Glomerular endothelial cell (primary cell): ENCODE results near the gene UBB. TPM values are rescaled to one million over a fixed set of nuclear protein-coding genes. Genes with fewer than 3 reads are reported as not detected.
"Not testable (repeated sequence)": the region's sequence is repeated elsewhere in the genome, so short reads cannot be mapped to it uniquely, and the experiment has no call there.

ENCODE experiments used
- DNase-seq: peaks from one replicate; pipeline ENCODE4 v3.0.0-alpha.2; 2011; ENCODE audit warnings: low read depth, low spot score; ENCODE audit errors: extremely low read depth
- total RNA-seq: library from RNA; depleted of rRNA; stranded (reverse); fragments of >200 nt; gene quantifications from 2 replicates; pipeline ENCODE4 v1.2.3, GENCODE V29; 2015

The UBB gene
- total RNA-seq, 1 donor from 2014 or later: 1,074 TPM

DNA sequence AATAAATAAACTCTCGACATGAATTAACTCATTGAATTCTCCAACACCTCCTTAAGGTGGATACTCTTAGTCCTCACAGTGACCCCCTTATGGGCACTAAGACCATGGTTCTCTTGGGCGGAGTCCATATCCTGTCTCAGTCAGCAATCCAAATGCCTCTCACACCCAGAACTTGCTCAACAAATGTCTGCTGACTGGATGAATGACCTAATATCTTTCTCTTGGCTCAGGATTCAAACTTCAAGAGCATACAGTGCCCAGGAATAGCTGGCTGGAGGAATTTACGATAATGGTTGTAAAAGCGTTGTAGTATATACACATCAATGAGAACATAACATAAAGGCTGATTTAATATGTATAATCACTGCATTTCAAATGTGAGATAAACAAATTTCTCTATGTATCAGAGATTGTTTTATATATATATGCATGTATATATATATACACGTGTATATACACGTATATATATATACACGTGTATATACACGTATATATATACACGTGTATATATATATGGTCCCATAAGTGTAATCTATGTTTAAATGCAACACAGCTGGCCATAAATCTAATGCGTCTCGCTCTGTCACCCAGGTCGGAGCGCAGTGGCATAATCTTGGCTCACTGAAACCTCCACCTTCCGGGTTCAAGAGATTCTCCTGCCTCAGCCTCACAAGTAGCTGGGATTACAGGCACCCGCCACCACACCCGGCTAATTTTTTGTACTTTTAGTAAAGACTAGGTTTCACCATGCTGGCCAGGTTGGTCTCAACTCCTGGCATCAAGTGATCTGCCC, 6.5 kb upstream of the UBB start:
- no peak for DNase-seq

DNA sequence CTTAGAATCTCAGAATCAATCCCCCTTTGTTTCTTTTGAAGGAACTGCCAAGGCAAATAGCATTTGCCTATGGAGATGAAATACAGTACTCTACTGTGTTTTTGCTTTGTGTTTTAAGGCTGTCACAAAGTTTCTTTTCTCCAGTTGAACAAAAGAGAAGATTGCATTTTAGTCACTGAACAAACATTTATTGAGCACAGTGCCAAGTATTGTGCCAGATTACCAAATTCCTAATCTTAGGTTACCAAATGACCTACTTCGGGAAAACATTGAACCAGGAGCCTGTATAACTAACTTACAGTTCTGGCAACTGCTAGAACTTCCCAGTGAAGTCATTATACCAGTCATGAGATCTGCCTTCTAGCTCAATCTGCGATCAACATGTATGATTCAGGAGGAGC, 3.0 kb upstream of the UBB start:
- no peak for DNase-seq

DNA sequence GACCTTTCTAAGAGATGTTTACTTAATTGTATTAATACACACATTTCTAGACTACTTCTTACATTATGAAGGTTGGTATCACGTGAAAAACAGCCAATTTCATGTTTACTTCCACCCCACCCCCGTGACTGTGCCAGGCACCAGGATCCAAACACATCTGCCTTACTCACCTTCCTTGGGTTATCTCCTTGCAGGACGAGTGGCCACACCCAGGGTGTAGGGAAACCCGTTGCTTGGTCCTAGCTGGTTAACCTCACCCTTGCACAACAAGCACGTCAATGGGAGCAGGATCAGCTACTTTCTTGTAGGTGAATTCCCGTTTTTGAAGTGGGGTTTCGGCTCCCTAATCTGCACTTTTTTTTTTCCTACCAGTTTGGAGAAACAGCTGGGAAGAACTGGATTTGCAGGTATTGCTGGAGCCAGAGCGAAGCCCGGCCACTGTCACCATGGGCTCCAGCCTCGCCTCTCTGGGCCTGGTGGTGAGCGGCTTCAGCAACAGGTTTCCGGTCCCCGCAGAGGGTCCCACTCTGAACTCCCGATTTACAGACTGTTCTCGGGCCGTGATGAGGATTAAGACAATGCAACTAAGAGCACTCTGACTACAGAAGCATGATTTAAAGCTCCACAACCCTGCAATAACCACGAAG, 2.1 kb upstream of the UBB start:
- no peak for DNase-seq

DNA sequence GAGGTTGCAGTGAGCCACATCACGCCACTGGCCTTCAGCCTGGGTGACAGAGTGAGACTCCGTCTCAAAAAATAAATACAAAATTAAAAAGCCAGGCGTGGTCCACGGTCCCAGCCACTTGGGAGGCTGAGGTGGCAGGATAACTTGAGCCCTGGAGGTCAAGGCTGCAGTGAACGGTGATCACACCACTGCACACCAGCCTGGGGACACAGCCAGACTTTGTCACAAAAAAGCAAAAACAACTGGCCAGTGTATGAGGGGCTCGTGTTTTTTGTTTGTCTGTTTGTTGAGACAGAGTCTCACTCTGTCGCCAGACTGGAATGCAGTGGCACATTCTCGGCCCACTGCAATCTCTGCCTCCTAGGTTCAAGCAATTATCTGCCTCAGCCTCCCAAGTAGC, 1.2 kb upstream of the UBB start:
- DNase-seq: no peak

DNA sequence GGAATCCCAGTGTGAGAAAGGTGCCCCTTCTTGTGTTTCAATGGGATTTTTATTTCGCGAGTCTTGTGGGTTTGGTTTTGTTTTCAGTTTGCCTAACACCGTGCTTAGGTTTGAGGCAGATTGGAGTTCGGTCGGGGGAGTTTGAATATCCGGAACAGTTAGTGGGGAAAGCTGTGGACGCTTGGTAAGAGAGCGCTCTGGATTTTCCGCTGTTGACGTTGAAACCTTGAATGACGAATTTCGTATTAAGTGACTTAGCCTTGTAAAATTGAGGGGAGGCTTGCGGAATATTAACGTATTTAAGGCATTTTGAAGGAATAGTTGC, 567 bp downstream of the UBB start:
- no peak for DNase-seq

DNA sequence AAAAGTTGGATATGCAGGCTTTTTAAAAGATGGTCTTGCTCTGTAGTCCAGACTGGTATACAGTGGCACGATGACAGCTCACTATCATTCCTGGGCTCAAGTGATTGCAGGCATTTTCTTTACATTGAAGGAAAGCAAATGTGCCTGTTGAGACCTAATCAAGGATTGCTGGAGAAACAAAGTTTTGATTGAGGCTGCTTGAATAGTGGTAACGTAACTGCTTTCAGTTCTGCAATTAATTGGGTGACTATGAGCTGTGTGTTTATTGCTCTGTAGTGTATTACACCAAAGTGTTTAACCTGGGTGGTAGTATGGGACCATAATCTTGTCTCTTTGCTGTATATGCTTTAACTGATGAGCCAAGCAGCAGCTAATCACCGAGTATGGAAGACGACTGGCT, 2.3 kb downstream of the UBB start:
- DNase-seq: no peak

DNA sequence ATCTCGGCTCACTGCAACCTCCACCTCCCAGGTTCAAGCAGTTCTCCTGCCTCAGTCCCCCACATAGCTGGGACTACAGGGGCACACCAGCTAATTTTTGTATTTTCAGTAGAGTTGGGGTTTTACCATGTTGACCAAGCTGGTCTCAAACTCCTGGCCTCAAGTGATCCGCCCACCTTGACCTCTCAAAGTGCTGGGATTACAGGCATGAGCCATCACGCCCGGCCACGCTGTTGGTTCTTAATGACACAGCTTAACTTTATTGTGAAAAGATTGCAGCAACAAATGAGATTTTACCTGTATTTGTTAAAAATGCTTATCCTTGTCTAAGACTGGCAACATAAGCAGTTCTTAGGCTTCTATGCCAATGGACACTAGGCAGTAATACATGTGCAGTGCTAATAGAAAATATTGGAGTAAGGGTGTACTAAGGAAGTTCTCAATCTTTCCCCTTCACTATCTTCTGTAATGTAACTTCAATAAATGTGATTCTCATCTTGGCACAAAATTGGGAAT, 2.9 kb downstream of the UBB start:
- DNase-seq: no peak

DNA sequence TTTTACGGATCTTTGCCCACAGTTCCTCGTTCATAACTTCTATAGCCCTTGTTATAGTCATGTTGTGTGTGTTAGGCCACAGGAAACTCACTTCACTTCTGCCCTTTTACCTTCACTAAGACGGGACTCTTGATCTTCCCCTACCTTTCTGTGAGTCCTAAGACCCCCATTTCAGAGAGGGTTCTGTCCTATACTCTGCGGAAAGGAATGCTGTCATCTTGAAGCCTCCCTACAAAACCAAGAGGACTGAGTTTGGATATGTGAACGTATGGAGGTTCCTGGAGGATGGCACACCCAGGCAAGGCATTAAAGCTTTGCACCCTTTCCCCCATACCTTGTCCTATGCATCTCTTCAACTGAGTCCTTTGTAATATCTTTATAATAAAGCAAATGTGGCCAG, 3.7 kb downstream of the UBB start:
- no peak for DNase-seq

DNA sequence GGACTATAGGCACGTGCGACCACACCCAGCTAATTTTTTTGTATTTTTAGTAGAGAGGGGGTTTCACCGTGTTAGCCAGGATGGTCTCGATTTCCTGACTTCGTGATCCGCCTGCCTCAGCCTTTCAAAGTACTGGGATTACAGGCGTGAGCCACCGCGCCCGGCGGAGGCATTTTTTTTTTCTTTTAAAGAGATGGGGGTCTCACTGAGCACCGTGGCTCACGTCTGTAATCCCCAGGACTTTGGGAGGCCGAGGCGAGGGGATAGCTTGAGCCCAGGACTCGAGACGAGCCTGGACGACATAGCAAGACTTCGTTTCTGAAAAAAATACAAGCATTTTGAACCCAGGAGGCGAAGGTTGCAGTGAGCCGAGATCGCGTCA, 5.2 kb downstream of the UBB start:
- not testable (repeated sequence) for DNase-seq

DNA sequence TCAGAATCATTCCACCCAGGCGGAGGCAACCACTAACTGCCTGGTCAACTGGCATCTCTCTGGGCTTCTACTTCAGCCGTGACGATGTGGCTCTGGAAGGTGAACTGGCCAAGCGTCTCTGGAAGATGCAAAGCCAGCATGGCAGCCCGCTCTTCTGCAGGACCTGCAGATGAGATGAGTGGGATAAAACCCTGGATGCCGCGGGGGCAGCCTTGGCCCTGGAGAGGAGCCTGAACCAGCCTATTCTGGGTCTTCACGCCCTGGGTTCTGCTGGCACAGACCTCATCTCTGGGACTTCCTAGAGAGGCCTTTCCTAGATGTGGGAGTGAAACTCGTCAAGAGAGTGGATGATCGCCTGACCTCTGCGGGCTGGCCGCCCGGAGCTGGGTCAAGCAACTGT, 10.6 kb downstream of the UBB start:
- no peak for DNase-seq

DNA sequence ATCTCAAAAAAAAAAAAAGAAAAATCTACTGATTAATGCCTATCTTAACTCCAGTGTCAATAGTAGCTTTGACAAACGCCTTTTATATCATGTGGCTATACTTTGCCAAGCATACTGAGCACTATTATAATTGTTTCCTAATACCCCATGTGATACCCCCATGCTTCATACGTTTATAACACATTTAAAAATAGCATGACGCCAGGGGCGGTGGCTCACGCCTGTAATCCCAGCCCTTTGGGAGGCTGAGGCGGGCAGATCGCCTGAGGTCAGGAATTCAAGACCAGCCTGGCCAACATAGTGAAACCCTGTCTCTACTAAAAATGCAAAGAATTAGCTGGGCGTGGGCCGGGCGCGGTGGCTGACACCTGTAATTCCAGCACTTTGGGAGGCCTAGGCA, 11.6 kb downstream of the UBB start:
- not testable (repeated sequence) for DNase-seq

DNA sequence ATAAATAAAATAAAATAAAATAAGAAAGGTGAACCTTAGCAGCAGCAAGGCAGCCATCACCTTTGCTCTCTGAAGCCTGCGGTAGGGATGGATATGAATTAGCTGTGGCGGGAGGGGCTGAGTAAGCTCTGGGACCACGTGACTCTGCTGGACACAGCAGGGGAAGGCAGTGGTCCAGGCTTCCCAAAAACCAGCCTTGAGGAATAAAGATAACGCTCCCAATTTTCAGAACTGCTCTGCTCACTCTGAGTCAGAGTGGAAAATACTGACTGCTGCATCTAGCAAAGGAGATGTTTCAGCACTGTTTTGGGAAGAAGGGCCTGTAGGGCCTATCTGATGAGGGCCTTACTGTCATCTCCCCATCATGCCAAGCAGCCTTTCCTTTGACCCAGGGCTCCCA, 15.0 kb downstream of the UBB start:
- not testable (repeated sequence) for DNase-seq

DNA sequence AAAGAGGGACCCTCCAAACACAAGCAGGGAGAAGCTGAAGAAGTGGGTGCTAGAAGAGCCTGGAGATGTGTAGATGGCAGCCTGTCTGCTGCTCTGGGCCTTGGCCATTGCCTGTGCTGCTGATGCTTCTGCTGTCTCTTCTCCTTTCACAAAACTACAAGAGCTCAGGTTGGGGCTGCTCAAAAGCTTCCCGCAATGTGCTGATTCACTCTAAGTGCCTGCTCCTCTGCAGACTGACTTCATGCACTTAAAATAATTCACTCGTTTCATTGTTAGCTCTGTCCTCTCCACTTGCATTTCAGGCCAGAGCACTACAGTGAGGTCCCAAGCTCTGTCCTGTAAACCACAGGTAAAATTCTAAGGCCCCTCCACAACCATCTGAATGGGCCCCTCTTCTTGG, 15.8 kb downstream of the UBB start:
- DNase-seq: not testable (repeated sequence)

DNA sequence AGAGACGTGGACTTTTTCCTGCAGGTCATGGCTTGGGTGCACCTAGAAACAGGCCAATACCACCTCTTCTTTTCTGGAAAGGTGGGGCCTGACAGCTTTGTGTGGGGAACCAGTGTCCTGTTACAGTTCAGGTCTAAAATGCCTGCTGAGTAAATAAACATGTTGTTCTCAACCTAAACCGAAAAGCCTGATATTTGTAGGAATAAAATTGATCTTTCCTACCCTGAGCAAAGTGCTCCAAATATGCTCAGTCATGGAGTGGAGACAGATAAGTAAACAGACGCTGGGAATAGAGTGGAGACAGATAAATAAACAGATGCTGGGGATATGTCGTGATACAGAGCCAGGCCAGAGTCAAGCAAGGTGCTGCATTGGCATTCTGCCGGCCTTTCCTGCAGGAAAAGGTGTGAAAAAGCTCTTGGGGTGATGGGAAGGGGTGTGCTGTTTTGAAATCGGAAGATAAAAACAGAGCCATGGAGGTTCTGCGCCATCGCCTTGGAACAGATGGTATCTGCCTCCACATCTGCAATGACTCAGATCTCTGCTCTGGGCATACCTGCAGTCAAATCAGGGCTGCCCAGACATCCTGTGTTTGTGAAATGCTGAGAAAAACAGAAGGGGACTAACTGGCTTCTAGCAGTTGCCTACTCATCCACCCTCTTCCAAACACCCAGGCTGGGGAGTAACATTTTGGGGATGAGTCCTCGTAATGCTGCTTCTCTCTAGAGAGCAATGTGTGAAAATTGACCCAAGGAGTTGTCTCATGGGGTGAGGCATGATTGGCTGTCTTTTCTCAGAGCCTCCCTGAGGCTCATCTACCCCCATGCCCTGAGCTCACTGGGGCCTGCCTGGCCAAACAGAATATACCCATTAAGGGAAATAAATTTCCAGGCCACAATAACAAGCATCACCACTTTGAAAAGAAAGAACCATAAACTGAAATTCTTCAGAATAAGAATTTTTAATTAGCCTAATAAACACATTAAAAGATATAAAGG, 17.7 kb downstream of the UBB start:
- no peak for DNase-seq

DNA sequence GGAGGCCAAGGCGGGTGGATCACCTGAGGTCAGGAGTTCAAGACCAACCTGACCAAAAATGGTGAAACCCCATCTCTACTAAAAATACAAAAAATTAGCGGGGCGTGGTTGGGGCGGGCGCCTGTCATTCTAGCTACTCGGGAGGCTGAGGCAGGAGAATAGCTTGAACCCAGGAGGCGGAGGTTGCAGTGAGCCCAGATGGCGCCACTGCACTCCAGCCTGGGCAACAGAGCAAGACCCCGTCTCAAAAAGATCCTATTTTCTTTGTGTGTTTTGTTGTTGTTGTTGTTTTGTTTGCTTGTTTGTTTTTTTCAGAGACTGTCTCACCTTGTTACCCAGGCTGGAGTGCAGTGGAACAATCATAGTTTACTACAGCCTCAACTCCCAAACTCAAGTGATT, 23.0 kb downstream of the UBB start:
- not testable (repeated sequence) for DNase-seq

DNA sequence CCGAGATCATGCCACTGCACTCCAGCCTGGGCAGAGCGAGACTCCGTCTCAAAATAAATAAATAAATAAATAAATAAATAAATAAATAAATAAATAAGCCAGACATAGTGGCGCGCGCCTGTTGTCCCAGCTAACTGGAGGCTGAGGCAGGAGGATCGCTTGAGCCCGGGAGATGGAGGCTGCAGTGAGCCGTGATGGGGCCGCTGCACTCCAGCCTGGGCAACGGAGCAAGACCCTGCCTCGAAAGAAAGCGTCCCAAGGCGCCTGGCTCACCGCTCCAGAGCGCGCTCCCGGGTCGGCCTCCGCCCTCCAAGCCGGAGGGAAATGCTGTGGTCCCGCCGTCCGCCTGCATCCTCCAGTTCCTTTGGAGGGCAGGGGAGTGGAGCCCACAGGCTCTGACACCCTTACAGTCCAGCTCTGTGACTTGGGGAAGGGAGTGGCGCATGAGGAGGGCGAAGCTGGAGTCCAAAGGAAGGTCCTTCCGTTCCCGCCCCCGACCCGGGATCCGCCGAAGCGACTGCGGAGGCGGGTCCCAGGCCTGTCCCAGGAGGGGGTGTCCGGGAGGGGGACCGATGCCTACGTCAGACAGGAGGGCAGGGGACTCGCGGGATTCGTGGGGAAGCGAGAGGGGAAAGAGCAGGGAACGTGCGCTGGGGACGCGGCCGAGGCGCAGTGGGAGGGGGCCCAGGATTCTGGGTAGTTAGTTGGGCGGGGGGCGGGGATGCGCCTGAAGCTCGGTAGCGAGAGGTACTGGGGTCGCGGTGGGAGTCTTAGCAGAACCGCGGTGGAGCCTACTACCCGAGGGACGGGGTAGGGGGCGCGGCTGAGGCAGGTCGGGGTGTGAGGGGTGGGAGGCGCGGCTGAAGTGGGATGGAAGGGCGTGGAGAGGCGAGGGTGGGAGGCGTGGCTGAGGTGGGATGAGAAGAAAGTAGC, 26.1 kb downstream of the UBB start:
- no peak for DNase-seq

DNA sequence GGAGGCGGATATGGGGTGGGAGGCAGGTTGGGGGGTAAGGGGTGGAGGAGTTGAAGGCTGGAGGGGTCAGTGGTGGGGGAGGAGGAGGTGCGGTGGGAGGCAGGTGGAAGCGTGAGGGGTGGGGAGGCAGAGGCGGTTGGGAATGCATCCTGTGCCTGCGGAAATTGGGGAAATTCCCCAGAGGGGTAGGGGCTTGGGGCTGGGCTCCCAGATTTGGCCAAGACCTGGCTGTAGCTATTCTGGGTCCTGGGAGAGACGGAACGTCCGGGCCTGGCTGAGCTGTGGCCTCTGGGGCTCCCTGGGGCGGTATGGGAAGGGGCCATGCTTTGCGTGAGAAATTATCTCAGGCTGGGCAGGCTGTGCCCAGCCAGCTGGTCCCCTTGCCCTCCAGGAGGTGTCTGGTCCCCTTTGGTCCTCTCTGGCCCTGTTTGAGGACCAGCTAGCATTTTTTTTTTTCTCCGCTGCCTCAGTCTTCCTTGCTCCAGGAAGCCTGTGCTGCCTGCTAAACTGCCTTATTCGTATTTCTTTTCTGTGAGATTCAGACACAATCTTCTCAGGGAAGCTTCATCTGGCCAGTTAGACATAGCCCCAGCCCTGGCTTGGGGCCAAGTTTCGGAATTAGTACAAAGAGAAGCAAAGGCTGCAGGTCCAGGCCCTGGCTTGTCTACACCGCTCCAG, 27.2 kb downstream of the UBB start:
- no peak for DNase-seq

DNA sequence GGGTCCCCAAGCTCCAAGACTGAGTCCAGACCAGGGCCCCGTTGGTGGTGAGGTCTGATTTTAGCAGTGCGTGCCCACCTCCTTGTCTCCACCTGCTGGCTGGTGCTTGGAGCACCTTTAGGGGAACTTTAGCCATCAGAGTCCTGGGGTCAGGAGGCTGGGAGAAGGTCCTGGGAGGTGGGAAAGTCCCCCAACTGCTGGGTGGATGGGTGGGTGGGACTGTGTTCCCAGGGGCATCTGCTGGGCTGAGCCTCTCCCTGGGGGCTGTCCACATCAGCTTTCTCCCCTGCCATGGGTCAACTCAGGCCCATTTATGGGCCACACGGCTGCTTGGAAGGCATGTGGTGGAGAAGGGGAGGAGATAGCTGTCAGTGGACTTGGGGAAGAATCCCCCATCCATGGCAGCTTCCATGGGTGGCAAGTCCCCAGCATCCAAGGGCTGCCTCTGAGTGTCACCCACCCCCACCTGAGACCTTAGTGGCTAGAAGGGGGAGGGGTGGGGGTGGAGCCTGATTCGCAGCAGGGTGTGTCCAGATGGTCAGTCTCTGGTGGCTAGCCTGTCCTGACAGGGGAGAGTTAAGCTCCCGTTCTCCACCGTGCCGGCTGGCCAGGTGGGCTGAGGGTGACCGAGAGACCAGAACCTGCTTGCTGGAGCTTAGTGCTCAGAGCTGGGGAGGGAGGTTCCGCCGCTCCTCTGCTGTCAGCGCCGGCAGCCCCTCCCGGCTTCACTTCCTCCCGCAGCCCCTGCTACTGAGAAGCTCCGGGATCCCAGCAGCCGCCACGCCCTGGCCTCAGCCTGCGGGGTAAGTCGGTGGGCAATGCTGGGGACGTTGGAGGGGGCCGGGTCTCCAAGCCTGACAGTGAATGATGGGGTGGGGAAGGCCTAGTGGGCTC, 34.4 kb downstream of the UBB start, which contains the start of gene TRPV2:
TSS of gene TRPV2 (plus strand) at position 541 of the 894 bp plus-strand sequence. CDS start 2,098 bp downstream, outside the sequence.
- DNase-seq: no peak
